ENCODE data around the gene USP6NL.
A peak's percentile ranks its signal among the peaks of the same experiment; 100 is the strongest.

USP6NL gene

DNA sequence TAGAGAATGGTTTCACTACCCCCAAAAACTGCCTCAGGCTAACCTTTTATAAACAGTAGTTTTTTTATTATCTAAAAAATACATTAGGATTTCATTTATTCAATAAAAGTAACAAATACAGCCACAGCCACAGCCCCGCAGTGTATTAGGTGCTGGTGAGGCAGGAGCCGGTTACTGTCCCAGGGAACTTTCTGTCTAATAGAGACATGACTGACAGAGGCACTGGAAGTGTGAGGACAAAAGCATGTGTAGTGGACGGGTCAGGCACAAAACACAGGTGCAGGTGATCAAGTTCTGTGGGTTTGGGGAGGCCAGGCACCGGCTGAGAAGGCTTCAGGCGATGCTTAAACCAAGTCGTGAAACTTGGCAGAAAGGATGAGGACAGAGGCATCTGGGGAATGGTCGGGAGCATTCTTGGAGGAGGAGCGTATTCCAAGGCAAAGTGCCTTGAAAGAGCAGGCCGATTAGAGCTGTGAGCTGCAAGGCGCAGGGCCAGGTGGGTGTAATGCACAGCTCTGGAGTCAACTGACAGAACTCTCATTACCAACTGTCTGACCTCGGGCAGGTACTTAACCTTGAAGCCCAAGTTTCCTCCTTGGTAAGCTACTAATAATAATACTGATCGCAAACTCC is 138.2 kb downstream of the USP6NL start:
- no peak overlapping the region for H3K27ac ChIP-seq (ENCODE audit: low read length)
- no peak for ATAC-seq (ENCODE audit: insufficient read depth, low read depth)
- no peaks in the 10 kb centered on the region for H3K9me3 ChIP-seq (ENCODE audit: insufficient read depth, low read length, severe bottlenecking)
- H3K4me2 ChIP-seq (ENCODE audit: insufficient read depth, low read length), result no peak overlapping the region
- H3K79me2 ChIP-seq (ENCODE audit: insufficient read depth, low read length), result no peaks in the 10 kb centered on the region
- DNase-seq, result no peak
- H3K9ac ChIP-seq (ENCODE audit: low read depth, low read length), result no peak overlapping the region
- no peak overlapping the region for H2AFZ ChIP-seq (ENCODE audit: low read depth, low read length)
- peaks cover 11% of the 10 kb centered on the region for H3K36me3 ChIP-seq (ENCODE audit: insufficient read depth, low read length)
- no peaks in the 10 kb centered on the region for H3K27me3 ChIP-seq (ENCODE audit: insufficient read depth, low read length, poor library complexity)
- no peaks in the 10 kb centered on the region for H3K4me1 ChIP-seq (ENCODE audit: insufficient read depth, low read length)
- H3K4me3 ChIP-seq (ENCODE audit: low read depth in 1 of 2, low read length in 2 of 2), result no peak overlapping the region
- H4K20me1 ChIP-seq (ENCODE audit: insufficient read depth, low read length), result no peaks in the 10 kb centered on the region
- no peak for TF ChIP-seq EZH2 (IDR thresholded peaks at IDR 0.05; ENCODE audit: borderline replicate concordance, low read depth, low read length, severe bottlenecking)
- TF ChIP-seq, protein P1, sequence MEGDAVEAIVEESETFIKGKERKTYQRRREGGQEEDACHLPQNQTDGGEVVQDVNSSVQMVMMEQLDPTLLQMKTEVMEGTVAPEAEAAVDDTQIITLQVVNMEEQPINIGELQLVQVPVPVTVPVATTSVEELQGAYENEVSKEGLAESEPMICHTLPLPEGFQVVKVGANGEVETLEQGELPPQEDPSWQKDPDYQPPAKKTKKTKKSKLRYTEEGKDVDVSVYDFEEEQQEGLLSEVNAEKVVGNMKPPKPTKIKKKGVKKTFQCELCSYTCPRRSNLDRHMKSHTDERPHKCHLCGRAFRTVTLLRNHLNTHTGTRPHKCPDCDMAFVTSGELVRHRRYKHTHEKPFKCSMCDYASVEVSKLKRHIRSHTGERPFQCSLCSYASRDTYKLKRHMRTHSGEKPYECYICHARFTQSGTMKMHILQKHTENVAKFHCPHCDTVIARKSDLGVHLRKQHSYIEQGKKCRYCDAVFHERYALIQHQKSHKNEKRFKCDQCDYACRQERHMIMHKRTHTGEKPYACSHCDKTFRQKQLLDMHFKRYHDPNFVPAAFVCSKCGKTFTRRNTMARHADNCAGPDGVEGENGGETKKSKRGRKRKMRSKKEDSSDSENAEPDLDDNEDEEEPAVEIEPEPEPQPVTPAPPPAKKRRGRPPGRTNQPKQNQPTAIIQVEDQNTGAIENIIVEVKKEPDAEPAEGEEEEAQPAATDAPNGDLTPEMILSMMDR (IDR thresholded peaks at IDR 0.05; ENCODE audit: borderline replicate concordance, extremely low read depth, low read length, poor library complexity, severe bottlenecking), result no peak

DNA sequence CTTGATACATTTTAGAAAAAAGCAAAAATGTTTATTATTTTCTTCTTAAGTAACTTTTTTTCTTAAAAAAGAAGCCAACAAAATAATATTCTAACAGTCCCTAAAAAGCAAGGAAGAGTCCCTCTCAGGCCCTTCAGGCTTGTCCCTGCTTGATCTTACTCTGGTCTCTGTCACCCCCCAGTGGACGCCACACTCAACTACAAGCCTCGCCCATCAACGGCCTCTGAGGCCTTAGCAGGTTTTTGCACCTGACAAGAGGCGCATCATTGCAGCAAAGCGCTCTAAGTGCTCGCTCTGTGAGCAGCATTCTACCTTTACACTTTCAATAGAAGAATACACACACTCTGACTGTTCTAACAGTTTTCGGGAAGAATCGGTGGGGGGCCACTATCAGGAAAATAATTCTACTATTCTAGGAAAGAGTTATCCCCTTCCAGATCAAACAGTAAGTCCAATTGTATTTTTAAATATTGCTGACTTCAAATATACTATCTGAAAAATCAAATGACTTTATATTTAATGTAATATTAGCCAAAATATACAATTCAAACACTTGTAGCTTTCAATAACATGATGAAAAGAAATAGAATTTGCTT is 139.2 kb downstream of the USP6NL start:
- H3K79me2 ChIP-seq (ENCODE audit: insufficient read depth, low read length), result no peaks in the 10 kb centered on the region
- peak; percentile 78 for DNase-seq
- no peaks in the 10 kb centered on the region for H3K9me3 ChIP-seq (ENCODE audit: insufficient read depth, low read length, severe bottlenecking)
- no peaks in the 10 kb centered on the region for H3K4me1 ChIP-seq (ENCODE audit: insufficient read depth, low read length)
- H3K4me2 ChIP-seq (ENCODE audit: insufficient read depth, low read length), result no peak overlapping the region
- no peak overlapping the region for H3K27ac ChIP-seq (ENCODE audit: low read length)
- no peaks in the 10 kb centered on the region for H4K20me1 ChIP-seq (ENCODE audit: insufficient read depth, low read length)
- peak; percentile 99 for ATAC-seq (ENCODE audit: insufficient read depth, low read depth)
- TF ChIP-seq, protein P1 (IDR thresholded peaks at IDR 0.05; ENCODE audit: borderline replicate concordance, extremely low read depth, low read length, poor library complexity, severe bottlenecking), result peak; percentile 97
- TF ChIP-seq EZH2 (IDR thresholded peaks at IDR 0.05; ENCODE audit: borderline replicate concordance, low read depth, low read length, severe bottlenecking), result no peak
- H2AFZ ChIP-seq (ENCODE audit: low read depth, low read length), result no peak overlapping the region
- no peaks in the 10 kb centered on the region for H3K27me3 ChIP-seq (ENCODE audit: insufficient read depth, low read length, poor library complexity)
- no peak overlapping the region for H3K4me3 ChIP-seq (ENCODE audit: low read depth in 1 of 2, low read length in 2 of 2)
- no peak overlapping the region for H3K9ac ChIP-seq (ENCODE audit: low read depth, low read length)
- peaks cover 8% of the 10 kb centered on the region for H3K36me3 ChIP-seq (ENCODE audit: insufficient read depth, low read length)

DNA sequence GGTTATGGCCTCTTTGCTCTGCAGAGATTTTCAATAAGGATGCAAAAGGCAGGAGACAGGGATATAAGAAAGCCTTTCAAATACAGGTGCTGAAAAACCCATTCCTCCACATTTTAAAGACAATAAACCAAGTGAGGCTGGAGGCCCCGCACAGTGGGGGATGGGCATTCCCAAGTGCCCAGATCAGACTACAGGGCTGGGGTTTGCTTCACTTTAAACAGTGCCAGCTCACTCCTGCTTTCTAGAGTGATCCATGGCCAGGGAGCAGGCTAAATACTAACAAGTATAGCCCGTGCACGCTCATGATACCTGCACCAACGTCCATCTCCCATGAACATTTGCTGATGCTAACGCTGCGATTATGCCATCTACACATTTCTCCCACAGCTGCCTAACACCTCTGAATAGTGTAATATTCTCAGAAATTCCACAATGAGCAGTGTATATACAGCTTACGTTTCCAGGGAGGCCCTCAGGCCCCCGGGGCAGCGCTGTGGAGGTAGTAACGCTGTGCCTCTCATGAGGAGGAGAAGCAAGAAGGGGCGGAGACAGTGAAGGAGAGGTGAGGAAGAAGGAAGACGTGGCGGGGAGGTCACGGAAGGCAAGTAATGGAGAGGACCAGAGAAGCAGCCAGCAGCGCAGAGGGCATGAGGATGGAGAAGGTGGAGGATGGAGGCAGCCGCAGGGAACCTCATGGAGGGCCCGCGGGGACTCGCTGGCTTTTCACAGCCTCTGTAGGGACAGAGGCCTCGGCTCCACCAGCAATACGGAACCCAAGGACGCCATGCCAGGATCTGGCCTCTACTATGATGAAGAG is 141.7 kb downstream of the USP6NL start:
- H3K9me3 ChIP-seq (ENCODE audit: insufficient read depth, low read length, severe bottlenecking), result no peaks in the 10 kb centered on the region
- TF ChIP-seq, protein P1 (IDR thresholded peaks at IDR 0.05; ENCODE audit: borderline replicate concordance, extremely low read depth, low read length, poor library complexity, severe bottlenecking), result no peak
- no peak for TF ChIP-seq EZH2 (IDR thresholded peaks at IDR 0.05; ENCODE audit: borderline replicate concordance, low read depth, low read length, severe bottlenecking)
- no peaks in the 10 kb centered on the region for H3K79me2 ChIP-seq (ENCODE audit: insufficient read depth, low read length)
- DNase-seq (no peak), ATAC-seq (ENCODE audit: insufficient read depth, low read depth) (no peak)
- no peak overlapping the region for H3K9ac ChIP-seq (ENCODE audit: low read depth, low read length)
- H3K27me3 ChIP-seq (ENCODE audit: insufficient read depth, low read length, poor library complexity), result no peaks in the 10 kb centered on the region
- no peak overlapping the region for H3K4me3 ChIP-seq (ENCODE audit: low read depth in 1 of 2, low read length in 2 of 2)
- no peak overlapping the region for H3K27ac ChIP-seq (ENCODE audit: low read length)
- no peak overlapping the region for H3K4me2 ChIP-seq (ENCODE audit: insufficient read depth, low read length)
- H4K20me1 ChIP-seq (ENCODE audit: insufficient read depth, low read length), result no peaks in the 10 kb centered on the region
- no peak overlapping the region for H2AFZ ChIP-seq (ENCODE audit: low read depth, low read length)
- H3K36me3 ChIP-seq (ENCODE audit: insufficient read depth, low read length), result peaks cover 5% of the 10 kb centered on the region; the same call in 1 of the 2 replicates
- H3K4me1 ChIP-seq (ENCODE audit: insufficient read depth, low read length), result no peaks in the 10 kb centered on the region

Data from DND-41 (cell line).